Sigmoid colon (tissue), 7 donors: ENCODE measurements around the gene ZFYVE1. TPM values are rescaled to one million over a fixed set of nuclear protein-coding genes. Genes with fewer than 3 reads are reported as not detected.

Experiments used
- DNase-seq: peaks from one replicate; pipeline ENCODE4 v3.0.0-alpha.2; 2019
- H3K27ac ChIP-seq, 4 donors: fragments of 200-600 bp; sonication (generic); one replicate each; pipeline ENCODE4 v1.5.1; 2016 to 2019; ENCODE audit warnings: mild to moderate bottlenecking in 1 of 4
- H3K27me3 ChIP-seq, 3 donors: fragments of 200-600 bp; sonication (generic); one replicate each; pipeline ENCODE4 v1.5.1; 2019; ENCODE audit warnings: mild to moderate bottlenecking in 1 of 3
- H3K36me3 ChIP-seq, 4 donors: fragments of 200-600 bp; sonication (generic); one replicate each; pipeline ENCODE4 v1.5.1; 2016 to 2019
- H3K4me1 ChIP-seq, 4 donors: fragments of 200-600 bp; sonication (generic); one replicate each; pipeline ENCODE4 v1.5.1; 2017 to 2019
- H3K4me3 ChIP-seq, 4 donors: fragments of 200-600 bp; sonication (generic); one replicate each; pipeline ENCODE4 v1.5.1; 2017 to 2019; ENCODE audit warnings: mild to moderate bottlenecking in 2 of 4, moderate library complexity in 1 of 4
- H3K9me3 ChIP-seq, 4 donors: fragments of 200-600 bp in 3 of 4; sonication (generic) in 3 of 4; one replicate each; pipeline versions ENCODE4 v1.5.1 to v1.6.1; 2013 to 2019
- EP300 ChIP-seq, 4 donors: sonication (generic); formaldehyde crosslinking; IDR thresholded peaks; one replicate each; pipeline ENCODE4 v1.6.1; 2017; ENCODE audit warnings: antibody characterized with exemption in 4 of 4
- POLR2A ChIP-seq, 2 donors: fragments of 450-650 bp; IDR thresholded peaks; one replicate each; pipeline ENCODE4 v1.6.1; 2016; ENCODE audit warnings: antibody characterized with exemption in 2 of 2, mild to moderate bottlenecking in 2 of 2, moderate library complexity in 2 of 2
- POLR2AphosphoS5 ChIP-seq, 4 donors: sonication (generic); formaldehyde crosslinking; IDR thresholded peaks; one replicate each; pipeline ENCODE4 v1.6.1; 2017; ENCODE audit warnings: antibody characterized with exemption in 4 of 4
- WGBS, 2 donors: extraction: QIAGEN DNeasy Blood & Tissue Kit; methylation state at CpG; one replicate each; pipeline ENCODE4 v1.1.7; 2013; 5-methylcytosine and 5-hydroxymethylcytosine counted together
- intact Hi-C: fragments of 100-400 bp; cut with DNase I; formaldehyde crosslinking; loops from one replicate; pipeline ENCODE4 v1.15.1; 2023
- polyA plus RNA-seq, 3 donors: library from polyadenylated mRNA; stranded (reverse); fragments of 200-250 nt; gene quantifications; one replicate each; pipeline ENCODE4 v1.2.3, GENCODE V29; 2013
- total RNA-seq, 4 donors: library from RNA; depleted of rRNA; stranded (reverse); fragments of >200 nt; gene quantifications; one replicate each; pipeline ENCODE4 v1.1.0, GENCODE V29; 2016
- TF ChIP-seq, protein P1 (sequence below), 4 experiments: fragments of 450-650 bp in 3 of 4; fragments of 200-600 bp in 1 of 4; IDR thresholded peaks; one replicate each; pipeline ENCODE4 v1.5.1; 2016 to 2019; ENCODE audit warnings: antibody characterized with exemption in 4 of 4, mild to moderate bottlenecking in 3 of 4, moderate library complexity in 2 of 4
- donor health status: healthy with polysubstance abuse.
- donor health status: Bipolar disorder and iron deficiency.
- donor health status: healthy.

The ZFYVE1 gene
- total and polyA plus RNA-seq, 7 donors = 6.6 to 27.7 (median 15.5) TPM

DNA sequence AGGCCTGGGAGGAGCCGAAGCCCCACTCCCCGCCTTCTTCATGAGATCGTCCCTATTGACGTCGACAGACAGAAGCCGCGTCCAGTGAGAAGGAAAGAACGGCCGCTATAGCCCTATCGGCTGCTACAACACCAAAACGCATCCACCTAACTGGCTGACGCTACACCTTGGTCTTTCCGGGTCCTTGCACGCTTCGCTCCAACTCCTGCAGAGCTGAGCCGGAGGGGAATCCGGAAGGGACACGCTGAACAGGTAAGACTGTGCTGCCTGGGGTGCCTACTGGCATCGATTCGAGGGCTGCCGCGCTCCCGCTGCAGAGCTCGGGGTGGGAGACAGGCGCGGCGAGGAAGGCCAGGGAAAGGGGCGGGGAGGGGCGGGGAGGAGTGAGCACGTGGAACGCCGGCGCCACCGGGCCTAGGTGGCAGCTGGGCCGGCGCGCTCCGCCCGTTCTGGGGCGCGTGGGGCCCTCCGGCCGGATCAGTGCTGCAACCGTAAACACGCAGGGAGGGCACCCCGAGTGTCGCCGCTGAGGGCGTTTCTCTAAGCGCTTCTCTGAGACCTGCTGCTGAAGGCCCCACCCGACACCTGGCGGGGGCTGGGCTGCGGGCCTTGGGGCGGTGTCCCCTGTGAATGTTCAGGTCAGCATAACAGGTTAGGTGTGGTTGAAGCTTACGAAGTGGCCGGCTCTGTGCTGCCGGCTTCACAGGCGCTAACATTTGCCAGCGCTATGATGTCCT lies 100.4 kb downstream of the ZFYVE1 start, which contains the start of gene DCAF4:
TSS of gene DCAF4 (plus strand) at position 173 of the 737 bp plus-strand sequence. CDS start 11,515 bp downstream, outside the sequence.
- WGBS, 2 donors = 1% methylated on average over 59 of the region's 59 CpGs
- DNase-seq = peak; percentile 98
- Histone ChIP-seq H3K36me3 (no peaks in the 10 kb centered on the region), H3K9me3 (no peaks in the 10 kb centered on the region), H3K4me1 (peaks cover 0 to 16% (median 6%) of the 10 kb centered on the region in 4 donors), H3K27me3 (no peaks in the 10 kb centered on the region), H3K4me3 (peak within 1 kb of the TSS; percentile 71 to 87 (median 80)), H3K27ac (peak within 1 kb of the TSS; percentile 59 to 81 (median 79))
- TF ChIP-seq EP300 (IDR thresholded peaks at IDR 0.05) (no peak), POLR2A (IDR thresholded peaks at IDR 0.05) (no peak), POLR2AphosphoS5 (IDR thresholded peaks at IDR 0.05) (peak in 2 of 4 donors; percentile 39 to 58)
- TF ChIP-seq, protein P1, sequence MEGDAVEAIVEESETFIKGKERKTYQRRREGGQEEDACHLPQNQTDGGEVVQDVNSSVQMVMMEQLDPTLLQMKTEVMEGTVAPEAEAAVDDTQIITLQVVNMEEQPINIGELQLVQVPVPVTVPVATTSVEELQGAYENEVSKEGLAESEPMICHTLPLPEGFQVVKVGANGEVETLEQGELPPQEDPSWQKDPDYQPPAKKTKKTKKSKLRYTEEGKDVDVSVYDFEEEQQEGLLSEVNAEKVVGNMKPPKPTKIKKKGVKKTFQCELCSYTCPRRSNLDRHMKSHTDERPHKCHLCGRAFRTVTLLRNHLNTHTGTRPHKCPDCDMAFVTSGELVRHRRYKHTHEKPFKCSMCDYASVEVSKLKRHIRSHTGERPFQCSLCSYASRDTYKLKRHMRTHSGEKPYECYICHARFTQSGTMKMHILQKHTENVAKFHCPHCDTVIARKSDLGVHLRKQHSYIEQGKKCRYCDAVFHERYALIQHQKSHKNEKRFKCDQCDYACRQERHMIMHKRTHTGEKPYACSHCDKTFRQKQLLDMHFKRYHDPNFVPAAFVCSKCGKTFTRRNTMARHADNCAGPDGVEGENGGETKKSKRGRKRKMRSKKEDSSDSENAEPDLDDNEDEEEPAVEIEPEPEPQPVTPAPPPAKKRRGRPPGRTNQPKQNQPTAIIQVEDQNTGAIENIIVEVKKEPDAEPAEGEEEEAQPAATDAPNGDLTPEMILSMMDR (IDR thresholded peaks at IDR 0.05) = no peak
- intact Hi-C loops = loop anchor here (2.0 kb wide), 1 partner anchor 32 kb away; the partner anchor contains the start of gene DPF3

DNA sequence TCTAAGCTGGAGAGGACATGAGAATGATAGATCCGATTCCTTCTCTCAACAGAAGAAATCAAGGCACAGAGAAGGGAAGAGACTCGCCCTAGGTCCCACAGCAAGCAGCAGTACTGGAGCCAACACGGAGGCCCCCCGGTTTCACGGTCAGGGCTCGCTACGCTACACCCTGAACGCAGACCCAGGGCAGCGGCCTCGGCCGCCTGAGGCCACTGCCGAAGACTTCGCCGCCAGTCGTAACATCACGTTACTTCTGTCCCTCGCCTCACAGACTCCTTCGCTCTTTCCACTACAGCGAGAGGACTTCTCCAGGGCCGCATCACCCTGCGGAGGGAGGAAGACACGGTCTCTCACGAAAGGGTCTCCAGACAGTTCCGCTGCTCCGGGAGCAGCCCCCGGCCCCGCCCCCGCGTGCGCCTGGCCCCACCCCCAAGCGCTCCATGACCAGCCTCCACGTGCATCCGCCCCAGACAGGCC lies 101.1 kb downstream of the ZFYVE1 start:
- H3K4me1 ChIP-seq = peaks cover 0 to 16% (median 6%) of the 10 kb centered on the region in 4 donors
- peak in 1 of 4 donors; percentile 21 for TF ChIP-seq EP300 (IDR thresholded peaks at IDR 0.05)
- TF ChIP-seq, protein P1 (IDR thresholded peaks at IDR 0.05) = no peak
- TF ChIP-seq POLR2A (IDR thresholded peaks at IDR 0.05) = no peak
- peak in 1 of 4 donors; percentile 17 for TF ChIP-seq POLR2AphosphoS5 (IDR thresholded peaks at IDR 0.05)
- 4% methylated on average over 33 of the region's 33 CpGs for WGBS, 2 donors
- intact Hi-C loops = loop anchor here (2.0 kb wide), 1 partner anchor 31 kb away; the partner anchor contains the start of gene DPF3
- peak overlapping the region; percentile 71 to 87 (median 80) for H3K4me3 ChIP-seq
- no peaks in the 10 kb centered on the region for H3K36me3 ChIP-seq
- H3K9me3 ChIP-seq = no peaks in the 10 kb centered on the region
- no peak for DNase-seq
- H3K27ac ChIP-seq = peak overlapping the region; percentile 59 to 81 (median 79)
- H3K27me3 ChIP-seq = no peaks in the 10 kb centered on the region

DNA sequence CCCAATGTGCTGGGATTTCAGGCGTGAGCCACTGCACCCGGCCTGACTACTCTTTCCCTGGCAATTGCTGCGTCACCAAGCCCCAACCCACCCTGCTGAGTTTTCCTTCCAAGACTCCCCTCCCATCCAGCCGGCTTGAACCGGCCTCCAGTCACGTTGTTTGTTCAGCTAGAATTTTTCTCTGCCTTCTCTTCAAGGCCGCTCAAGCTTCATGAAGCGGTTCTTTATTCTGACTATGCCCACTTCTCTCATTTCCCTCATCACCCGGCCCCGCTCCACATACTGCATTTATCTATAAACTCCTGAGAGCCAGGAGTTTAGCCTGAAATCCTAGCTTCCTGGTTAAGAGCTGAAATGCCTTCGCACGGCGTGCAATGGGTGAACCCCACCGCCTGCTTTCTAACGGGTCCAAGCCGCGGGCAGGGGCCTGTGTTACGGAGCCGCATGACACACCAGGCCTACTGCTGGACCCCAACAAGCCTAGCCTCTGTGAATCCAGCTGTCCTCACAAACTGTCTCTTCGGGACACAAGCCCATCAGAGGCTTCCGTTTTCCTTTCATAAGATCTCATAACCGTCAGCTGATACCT lies 101.6 kb downstream of the ZFYVE1 start:
- DNase-seq = no peak
- Histone ChIP-seq H3K9me3 (no peaks in the 10 kb centered on the region), H3K4me3 (peak overlapping the region in 3 of 4 donors; percentile 73 to 87 (median 87)), H3K36me3 (no peaks in the 10 kb centered on the region), H3K27ac (peak overlapping the region; percentile 59 to 81 (median 79)), H3K4me1 (peaks cover 0 to 16% (median 6%) of the 10 kb centered on the region in 4 donors), H3K27me3 (no peaks in the 10 kb centered on the region)
- TF ChIP-seq EP300 (IDR thresholded peaks at IDR 0.05) (no peak), POLR2A (IDR thresholded peaks at IDR 0.05) (no peak), POLR2AphosphoS5 (IDR thresholded peaks at IDR 0.05) (no peak)
- TF ChIP-seq, protein P1 (IDR thresholded peaks at IDR 0.05) = no peak
- 72 to 88% methylated on average over 22 of the region's 22 CpGs for WGBS, 2 donors
- intact Hi-C loops = no loop called here

DNA sequence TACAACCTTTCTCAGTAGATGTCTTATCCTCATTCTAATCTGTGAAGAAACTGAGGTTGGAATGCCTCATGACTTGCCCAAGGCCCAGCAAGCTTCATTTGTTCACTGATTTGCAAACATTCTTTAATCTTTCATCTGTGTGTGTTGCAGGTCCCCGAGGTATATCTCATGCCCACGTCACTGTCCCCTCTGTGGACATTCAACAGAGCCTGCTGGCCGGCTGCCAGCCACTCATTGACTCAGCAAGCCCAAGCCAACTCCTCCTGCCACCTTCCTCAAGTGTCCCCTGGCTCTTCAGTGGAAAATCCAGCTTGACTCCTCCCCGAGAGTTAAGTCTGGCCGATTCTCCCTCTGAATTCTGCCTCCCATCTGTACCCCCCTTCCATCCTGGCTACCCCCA lies 102.6 kb downstream of the ZFYVE1 start:
- 59 to 79% methylated on average over 5 of the region's 5 CpGs for WGBS, 2 donors
- no peaks in the 10 kb centered on the region for H3K9me3 ChIP-seq
- H3K27ac ChIP-seq = no peak overlapping the region
- no peaks in the 10 kb centered on the region for H3K27me3 ChIP-seq
- no peak overlapping the region for H3K4me3 ChIP-seq
- H3K36me3 ChIP-seq = no peaks in the 10 kb centered on the region
- no peak for DNase-seq
- TF ChIP-seq EP300 (IDR thresholded peaks at IDR 0.05) = no peak
- TF ChIP-seq, protein P1 (IDR thresholded peaks at IDR 0.05) = no peak
- TF ChIP-seq POLR2AphosphoS5 (IDR thresholded peaks at IDR 0.05) = no peak
- no peak for TF ChIP-seq POLR2A (IDR thresholded peaks at IDR 0.05)
- intact Hi-C loops = no loop called here
- peaks cover 0 to 16% (median 6%) of the 10 kb centered on the region in 4 donors for H3K4me1 ChIP-seq
